ENCODE data around the gene ISLR2.

DNA sequence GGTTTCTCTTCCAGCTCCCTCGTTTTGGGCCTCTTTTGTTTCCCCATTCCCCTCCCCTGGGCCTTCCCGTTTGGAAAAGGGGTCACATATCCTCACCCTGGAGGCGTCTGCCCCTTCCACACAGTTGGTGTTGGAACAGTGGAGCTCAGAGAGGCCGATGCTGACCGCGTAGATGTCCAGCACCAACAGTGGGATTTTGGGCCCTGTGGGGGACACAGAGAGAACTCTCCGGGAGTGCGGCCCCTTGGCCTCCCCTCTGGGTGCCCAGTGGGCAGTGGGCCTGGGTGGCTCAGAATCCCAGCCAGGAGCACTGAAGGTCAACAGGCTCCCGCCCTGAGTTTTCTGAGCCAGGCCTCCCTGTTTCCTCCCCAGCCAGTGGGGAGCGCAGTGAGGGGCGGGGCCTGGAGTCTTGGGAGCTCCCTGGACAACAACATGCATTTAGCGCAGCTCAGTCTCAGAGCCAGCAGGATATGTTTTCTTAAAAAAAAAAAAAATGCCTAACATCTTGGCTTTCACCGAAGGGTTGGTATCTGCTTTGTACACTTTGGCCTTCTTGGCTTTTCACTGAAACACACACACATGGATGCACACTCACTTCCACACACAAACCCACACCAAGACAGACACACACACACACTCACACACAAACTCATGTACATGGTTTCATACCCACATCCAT is 42.5 kb downstream of the ISLR2 start:
- TF ChIP-seq, protein P1, sequence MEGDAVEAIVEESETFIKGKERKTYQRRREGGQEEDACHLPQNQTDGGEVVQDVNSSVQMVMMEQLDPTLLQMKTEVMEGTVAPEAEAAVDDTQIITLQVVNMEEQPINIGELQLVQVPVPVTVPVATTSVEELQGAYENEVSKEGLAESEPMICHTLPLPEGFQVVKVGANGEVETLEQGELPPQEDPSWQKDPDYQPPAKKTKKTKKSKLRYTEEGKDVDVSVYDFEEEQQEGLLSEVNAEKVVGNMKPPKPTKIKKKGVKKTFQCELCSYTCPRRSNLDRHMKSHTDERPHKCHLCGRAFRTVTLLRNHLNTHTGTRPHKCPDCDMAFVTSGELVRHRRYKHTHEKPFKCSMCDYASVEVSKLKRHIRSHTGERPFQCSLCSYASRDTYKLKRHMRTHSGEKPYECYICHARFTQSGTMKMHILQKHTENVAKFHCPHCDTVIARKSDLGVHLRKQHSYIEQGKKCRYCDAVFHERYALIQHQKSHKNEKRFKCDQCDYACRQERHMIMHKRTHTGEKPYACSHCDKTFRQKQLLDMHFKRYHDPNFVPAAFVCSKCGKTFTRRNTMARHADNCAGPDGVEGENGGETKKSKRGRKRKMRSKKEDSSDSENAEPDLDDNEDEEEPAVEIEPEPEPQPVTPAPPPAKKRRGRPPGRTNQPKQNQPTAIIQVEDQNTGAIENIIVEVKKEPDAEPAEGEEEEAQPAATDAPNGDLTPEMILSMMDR (IDR thresholded peaks at IDR 0.05) = no peak
- TF ChIP-seq EZH2 (IDR thresholded peaks at IDR 0.05) = no peak

All from neural progenitor cell (in vitro differentiated cells).